Activated T-helper 9 cell treated with anti-CD3 and anti-CD28 coated beads, Interleukin-2, amount 50 U/mL, for 16 hours (primary cell): ENCODE measurements around the gene SUPT4H1.
A peak's percentile ranks its signal among the peaks of the same experiment; 100 is the strongest.
"Not testable (repeated sequence)": the region's sequence is repeated elsewhere in the genome, so short reads cannot be mapped to it uniquely, and the experiment has no call there.

Experiments used
- DNase-seq: peaks from one replicate; pipeline ENCODE4 v3.0.0-alpha.2; 2020; ENCODE audit warnings: low read depth

Gene SUPT4H1

DNA sequence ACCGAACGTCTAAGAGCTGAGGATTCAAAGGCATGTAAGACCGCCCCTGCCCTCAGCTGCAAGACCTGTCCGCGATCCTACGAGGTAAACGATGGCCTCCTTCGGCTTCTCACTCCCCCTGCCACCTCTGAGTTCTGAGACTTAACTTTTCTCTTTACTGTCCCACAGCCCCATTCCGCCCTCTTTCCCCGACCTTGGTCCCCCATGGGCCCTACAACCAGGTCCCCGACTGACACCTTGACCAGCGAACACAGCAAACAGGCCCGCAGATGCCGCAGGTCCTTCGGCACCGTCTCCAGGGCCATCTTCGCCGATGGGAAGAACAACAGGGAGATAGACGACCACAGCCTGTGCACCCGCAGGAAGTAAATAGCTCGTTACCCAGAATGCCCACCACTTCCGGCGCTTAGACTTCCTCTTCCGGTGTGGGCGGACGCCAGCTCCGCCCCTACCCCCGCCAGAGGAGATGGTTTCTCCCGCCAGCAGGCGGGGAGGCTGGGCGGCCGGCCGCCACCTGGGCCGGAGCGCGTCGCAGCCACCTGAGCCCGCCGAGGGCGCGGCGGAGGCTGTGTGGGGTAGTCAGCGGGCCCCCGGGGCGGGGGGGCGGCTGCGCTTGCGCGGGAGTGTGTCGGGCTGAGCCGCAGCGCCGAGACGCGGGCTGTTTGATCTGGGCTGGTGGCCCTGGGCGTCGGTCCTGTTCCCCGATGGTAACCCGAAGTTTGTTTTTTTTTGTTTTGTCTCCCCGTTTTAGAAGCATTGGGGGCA, at the start of gene SUPT4H1:
Gene SUPT4H1 (minus strand): TSS at position 371 of the 765 bp plus-strand sequence. CDS start 66 bp downstream, at position 305.
- DNase-seq: peak; percentile 88

DNA sequence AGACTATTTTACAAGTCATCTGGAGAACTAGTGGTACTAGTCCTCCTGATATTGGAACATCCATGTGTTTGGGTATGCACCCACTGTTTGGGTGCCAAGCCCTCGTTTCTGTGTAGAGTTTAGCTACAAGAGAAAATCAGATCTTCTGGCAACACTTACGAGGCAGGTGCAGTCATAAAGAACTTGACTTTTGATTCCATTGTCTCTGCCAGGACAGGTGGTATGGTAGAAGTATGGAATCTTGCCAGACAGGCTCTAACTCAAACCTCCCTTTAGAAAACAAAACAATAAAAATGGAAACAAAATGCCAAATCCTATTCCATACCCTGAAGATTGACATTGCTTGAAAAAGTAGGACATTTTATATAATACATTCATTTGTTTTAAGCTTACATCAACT, 49.3 kb upstream of the SUPT4H1 start:
- no peak for DNase-seq

DNA sequence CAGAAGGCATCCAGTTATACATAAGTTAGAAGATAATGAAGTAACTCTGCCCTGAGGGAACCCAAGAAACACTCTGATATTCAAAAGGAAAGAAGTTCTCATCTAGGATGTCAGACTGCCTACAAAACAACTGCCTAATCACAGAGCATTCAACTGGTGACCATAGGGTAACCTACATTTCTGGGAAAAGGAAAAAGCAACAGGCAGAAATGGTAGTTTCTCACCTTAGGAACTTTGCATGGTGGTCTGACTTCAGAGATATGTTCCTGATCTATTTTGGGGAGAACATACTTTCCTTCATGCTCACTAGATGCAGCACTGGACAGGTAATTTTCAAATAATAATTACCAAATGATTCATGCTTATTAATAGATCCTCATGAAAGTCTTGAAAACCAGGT, 48.8 kb upstream of the SUPT4H1 start:
- no peak for DNase-seq

DNA sequence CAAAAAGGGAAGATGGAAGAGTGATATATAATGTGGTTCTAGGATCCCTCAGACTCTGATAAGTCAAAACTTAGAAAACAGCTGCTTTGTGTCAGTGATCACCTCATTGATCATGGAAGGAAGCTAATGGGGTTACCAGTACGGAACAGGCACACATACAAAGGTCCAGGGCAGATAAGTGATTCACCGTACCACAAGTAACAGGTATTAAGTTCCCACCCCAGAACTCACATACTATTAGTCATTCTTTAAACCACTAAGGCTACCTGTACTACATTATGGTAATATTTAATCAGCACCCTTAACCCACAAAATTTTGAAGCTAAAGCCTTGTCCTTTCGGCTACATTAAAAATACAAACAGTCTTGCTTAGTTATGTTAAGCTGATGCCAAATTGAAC, 48.0 kb upstream of the SUPT4H1 start:
- DNase-seq: no peak

DNA sequence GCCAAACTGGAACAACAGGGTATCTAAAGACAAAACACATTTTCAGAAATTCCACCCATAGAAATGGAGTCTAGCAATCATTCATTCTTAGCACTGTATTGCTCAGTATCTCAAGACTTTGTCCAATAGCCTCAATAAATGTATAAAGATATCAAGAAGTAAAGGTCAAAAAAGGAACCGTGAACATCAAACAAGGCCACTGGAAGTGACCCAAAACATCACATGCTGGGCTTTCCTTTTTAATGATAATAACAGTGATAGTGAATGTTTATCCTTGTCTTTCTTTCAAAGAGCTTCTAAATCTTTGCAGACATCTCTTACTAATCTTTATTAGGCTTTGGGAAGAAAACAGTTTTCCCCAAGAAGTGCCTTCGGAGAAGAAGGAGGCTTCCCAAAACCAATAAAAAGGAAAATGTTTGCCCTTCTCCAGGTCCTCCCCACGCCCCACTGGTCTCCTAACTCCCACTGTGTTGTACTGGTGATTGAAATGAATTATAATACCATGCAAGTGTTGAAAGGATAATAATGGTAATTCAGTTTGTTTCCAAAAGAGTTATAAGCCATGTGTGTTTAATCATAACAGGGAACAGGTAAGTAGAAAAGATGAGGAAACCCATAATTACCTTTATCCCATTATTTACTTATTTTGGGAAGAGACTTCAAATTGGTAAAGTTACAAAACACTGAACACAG, 46.7 kb upstream of the SUPT4H1 start:
- DNase-seq: no peak

DNA sequence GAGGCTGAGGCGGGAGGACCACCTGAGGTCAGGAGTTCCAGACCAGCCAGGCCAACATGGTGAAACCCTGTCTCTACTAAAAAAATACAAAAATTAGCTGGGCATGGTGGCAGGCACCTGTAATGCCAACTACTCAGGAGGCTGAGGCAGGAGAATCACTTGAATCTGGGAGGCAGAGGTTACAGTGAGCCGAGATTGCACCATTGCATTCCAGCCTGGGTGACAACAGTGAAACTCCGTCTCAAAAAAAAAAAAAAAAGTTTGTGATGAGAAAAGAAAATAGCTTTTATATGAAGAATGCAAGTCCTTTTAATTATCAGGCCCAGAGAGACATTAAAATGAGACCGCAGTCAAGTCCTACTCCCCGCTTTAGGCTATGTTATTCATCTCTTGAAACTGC, 45.4 kb upstream of the SUPT4H1 start:
- DNase-seq: not testable (repeated sequence)

DNA sequence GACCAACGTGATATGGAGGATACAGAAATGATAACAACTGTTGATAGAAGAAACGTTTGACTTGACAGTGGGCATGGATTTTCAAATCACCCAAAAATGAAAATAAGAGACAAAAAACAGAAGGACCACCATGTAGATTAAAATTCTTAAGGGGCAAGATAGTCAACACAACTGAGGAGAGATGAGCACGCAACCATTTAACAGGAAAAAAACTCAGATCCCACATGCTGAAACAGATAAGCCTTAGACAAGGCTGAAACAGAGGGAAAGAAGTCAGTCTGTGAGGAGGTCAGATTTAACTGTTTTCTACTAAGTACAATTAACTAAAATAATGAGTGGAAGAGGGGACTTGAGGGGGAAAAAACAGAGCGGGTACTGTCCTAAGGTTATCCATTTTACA, 44.2 kb upstream of the SUPT4H1 start:
- no peak for DNase-seq

DNA sequence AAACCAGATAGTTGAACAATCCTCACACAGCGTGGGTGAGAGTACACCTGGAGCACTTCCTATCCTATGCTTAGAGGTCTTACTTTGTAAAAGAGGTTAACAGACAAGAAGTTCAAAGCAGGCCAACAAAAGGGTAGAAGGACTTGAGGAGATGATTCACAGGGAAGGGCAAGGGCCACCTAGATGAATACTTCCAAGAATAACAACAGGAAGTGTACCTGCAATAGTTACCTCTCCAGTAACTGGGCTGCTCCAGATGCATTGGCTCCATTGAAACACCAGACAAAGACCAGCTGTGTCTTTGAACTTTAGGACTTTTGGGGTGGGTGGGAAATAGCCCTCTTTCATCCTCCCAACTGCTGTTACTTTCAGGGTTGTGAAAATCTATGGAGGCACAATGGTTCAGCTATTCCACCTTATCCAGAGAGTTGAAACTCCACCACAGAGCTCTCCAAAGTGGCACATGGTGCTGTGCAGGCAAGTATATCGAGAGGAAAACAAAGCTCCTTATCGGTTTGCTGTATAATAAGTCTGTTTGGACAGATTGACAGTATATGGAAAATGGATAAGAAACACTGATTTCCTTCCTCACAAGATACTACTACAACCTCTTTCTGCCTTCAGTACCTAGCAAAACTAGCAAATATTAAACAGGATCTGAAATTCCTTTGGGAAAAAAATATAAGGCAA, 42.7 kb upstream of the SUPT4H1 start:
- DNase-seq: no peak

DNA sequence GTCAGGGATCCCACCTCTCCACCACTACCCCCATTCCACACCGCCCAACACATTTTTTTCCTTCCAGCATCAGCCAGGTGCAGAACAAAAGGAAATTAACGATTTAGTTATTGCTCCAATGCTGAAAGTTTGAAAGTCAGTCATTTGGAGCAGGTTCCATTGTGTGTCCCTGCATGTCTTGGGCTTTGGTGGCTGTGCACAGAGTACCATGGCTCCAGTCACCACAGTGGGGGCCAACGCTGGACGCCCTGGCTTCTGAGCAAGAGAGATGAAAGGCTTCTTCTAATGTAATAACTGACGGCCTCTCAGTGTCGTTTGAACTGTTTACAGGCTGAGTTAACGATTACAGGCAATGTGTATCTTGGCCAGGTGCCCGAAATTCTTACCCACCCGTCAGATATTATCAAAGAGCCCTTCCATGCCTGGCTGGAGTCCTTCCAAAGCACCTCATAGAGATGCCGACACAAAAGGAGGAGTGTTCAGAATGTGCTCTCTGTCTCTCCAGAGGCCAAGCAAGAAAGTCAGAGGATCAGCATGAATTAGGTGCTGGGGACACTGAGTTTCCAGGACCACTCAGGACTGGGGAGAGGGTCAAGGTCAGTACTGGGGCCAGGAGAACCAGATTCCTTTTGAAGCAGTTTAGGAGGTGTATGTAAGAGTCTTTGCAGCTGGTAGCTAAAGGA, 39.4 kb upstream of the SUPT4H1 start:
- no peak for DNase-seq

DNA sequence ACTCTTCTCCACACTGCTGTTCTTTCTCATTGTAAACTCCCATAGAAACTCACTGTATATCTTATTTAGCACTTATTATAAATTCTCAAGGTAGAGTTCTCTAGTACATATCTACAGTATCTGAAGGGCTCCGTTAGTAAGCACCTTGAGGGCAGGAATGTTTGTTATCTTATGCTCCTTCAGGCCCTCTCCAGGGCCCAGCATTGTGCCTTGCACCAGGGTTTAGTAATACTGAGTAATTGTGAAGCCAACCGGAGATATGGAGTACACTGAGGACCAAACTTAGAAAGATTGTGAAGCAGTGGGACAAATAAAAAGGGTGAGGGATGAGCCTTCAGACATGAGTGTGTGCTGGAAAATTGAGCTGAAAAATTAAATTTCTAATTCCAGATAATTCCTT, 38.9 kb upstream of the SUPT4H1 start:
- DNase-seq: no peak

DNA sequence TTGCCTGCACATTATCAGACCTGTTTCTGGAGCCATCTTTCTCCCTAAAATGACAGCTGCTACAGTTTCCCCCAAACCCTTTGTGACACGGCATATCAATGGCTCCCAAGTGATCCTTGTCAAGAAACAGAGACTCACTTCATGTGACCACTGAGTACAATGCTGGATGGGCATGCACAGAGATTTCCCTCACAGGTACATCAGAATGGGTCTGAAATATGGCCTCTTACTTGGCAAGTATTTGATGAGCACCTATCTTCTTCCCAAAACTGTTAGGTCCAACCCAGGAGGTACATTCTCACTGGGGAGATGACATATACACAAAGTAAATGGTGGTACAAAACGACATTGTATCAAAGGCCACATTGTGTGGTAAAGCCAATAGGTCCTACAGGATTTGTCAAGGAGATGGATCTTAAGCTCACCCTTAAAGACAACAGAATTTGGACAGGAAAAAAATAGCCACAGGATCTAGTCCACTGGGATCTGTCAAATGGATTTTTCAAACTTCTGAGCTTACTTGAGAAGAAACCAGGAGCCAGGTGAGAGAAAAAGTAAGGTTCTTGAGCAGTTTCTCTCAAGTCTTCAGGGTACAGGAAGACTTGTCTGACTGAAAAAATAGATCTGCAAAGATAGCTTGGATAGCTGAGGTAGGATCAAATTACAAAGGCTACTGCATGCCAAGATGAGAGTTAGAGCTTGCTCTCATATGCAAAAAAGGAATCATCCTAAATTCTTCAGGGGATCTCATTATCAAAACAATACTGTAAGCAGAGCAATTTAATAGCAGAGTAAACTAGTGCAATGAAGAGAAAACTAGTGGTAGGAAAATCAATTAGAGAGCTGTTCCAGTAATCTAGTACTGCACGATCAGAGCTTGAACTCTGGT, 36.5 kb upstream of the SUPT4H1 start:
- no peak for DNase-seq

DNA sequence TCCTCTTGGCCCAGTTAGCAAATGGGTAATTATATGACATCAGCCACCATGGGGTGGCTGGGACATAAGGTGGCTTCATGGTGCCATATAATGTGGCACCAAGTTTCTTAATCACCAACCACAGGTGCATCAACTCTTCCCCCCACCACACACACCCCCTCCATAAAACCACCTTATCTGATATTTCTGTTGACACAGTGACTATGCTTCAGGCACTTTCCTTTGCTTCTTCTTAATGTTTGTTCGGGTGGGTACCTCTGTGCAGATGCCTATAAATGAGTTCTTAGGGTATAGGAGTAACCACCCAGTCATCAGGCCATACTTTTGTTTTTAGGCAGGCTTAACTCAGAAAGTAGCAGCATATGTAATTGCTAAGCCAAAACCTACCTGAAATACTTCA, 35.8 kb upstream of the SUPT4H1 start:
- no peak for DNase-seq

DNA sequence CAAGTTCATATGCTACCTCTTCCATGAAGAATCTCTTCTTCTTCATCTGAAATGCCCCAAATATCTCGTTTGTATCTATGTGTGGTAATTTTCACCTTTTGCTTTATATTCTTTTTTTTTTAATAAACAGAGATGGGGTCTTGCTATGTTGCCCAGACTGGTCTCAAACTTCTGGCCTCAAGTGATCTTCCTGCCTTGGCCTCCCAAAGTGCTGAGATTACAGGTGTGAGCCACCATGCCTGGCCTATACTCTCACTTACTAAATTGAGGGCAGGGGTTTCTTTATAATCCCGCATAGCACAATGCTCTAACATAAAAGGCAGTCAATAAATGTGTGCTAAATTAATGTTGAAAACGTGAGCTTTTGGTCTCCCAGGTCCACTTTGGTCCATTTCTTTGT, 34.7 kb upstream of the SUPT4H1 start:
- no peak for DNase-seq

DNA sequence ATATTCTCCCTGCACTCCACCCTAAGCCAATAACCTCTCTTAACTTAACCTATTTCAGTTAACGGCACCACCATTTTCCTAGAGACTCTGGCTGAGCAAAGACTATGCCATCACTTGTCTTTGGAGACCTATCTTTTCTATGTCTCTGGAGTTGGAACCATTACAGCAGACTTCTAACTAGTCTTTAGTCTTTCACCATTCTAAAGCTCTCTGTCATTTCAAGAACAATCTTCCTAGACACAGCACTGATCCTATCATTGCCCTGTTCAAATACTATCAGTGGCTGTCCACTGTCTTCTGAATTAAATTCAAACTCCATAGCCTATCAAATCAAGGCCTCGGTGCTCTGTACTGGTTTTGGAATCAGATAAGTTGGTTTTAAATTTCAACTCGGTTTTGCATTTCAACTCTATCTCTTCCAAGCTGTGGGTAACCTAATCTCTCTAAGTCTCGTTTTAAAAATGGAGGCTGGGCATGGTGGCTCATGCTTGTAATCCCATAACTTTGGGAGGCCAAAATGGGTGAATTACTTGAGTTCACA, 33.4 kb upstream of the SUPT4H1 start:
- DNase-seq: no peak

DNA sequence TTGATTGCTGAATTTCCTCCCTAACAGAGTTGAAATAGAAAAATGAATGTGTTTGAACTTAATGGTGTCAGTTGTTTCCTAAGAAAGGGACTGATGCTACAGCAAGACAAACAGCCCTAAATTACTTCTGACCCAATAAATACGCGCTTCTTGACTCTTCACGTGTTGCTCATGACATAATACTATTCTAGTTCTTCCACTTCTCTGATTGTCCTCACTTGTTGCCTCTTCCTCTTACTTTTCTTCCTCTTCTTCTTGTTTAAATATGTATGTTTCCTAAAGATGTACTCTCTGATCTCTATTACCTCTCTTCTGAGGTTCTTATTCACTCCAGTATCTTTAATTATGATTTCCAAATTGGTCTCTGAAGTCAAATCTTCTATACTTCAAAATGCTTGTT, 32.9 kb upstream of the SUPT4H1 start:
- no peak for DNase-seq

DNA sequence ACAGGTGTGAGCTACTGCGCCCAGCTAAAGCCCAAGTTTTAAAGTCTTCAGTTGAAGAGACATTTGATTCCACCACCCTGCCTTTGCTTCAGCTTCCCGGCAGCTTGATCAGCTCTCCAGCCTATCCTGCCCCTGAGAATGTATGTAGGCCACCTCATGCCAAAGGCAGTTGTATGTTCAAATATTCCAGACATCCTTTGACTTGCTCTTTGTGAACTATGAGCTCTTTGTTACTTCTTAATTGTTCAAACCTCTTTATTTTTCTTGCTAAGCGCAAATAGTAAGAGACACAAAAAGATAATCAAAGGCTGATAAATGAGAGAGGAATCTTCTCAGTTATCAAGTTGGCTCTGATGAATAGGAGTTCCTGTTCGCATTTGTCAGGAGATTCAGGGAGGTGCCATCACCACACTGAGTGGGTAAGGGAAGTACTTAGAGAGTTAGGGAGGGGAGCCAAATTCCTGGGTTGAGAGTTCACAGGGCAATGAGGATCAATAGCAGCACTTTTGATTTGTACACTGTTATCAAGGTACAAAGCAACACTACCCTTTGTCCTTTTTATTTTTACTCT, 32.0 kb upstream of the SUPT4H1 start:
- DNase-seq: no peak

DNA sequence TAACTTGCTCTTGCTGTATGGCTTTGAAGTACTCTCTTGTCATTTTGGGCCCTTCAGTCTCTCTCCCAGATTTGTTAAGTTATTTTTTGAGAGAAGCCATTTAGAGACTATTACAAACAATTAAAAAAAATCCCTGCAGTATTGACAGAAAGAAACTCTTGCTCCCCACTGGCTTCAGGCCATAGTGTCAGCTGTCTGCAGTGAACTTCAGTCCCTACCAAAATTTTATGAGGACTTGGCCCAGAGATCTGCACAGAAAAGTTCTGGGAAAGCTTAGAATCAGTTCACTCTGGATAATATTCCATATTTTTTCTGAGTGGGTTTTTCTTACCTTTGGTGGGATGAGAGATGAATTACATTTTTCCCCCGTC, 30.9 kb upstream of the SUPT4H1 start:
- DNase-seq: no peak

DNA sequence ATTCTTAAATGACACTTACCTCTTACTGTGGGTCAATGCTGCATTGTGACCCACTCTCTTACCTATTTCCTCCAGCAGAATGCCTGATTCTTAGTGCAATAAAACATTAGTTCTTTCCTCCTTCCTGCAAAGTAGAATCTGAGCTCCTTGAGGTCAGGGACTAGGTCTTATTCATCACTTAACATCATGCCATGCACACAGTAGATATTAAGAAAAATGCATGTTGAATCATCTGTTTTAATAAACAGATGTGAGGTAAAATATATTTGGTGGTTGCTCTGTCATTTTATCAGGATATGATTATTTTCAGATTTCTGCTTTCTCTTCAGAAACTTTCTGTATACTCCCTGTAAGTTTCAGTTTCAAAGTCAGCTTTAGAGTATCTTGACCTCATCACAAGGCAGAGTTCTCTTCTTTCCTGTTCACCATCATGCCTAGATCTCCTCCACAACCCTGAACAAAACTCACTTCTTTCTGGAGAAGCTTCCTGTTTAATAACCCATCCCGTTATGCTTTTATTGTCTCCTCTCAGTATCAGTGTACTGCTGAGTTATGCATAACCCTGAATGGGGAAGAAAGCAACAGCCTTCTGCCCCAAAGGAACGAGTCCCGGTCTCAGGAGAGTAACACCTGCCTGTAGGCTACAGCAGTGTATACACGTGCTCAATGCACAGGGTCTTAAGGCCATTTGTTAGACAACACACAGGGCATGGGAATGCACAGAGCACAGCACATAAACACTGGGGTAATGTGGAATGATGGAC, 30.3 kb upstream of the SUPT4H1 start:
- no peak for DNase-seq

DNA sequence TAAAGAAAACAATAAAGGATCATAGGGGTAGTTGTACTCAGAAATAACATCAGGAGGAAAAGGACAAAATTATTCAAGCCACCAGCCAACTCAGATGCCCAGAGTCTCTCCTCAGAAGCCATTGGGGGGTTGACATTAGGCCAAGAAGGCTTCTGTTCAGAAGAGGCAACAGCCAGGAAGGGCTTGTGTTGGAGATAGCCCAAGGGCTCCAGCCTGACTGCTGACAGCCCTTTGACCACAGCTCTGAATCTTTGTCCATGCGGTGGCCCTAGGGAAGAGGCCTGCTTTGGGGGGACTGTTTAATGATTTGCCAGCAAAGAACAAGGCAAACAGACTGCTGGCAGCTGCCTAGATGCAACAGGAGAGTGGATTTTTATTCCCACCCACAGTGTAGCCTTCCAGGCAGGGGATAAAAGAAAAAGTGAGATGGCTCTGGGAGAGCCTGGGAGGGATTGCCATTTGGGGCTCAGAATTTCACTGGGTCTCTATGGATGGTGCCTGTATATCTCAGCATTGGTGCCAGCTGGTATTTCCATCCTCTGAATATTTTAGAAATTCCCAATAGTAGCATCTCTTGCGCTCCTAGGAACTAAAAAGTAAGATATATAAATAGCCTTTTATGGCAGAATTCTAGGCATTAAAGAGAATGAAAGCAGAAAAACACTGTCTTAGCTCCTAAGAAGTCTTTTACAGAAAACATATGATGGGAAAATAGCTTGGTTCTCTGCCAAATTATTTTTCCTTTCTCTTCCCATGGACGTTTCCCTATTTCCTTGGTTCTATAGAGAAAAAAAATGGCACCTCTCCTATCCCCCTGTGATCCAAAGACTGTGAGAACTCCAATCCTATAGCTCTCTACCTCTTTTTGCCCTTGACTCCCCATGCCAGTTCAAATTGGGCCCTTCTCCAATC, 29.4 kb upstream of the SUPT4H1 start:
- DNase-seq: no peak
